Trophoblast cell (in vitro differentiated cells and primary cell): Measurements from ENCODE around the gene OBSCN.

ENCODE experiments used
- DNase-seq, 2 donors: peaks; one replicate each; pipeline ENCODE4 v3.0.0-alpha.2; 2016
- H2AFZ ChIP-seq: 2 replicates; pipeline ENCODE4 v1.6.1; 2013; ENCODE audit warnings: low read length, moderate library complexity, mild to moderate bottlenecking; ENCODE audit not compliant: insufficient read depth, poor library complexity
- H2AK5ac ChIP-seq: 2 replicates; pipeline ENCODE4 v1.6.1; 2013; ENCODE audit warnings: mild to moderate bottlenecking, low read length
- H2BK120ac ChIP-seq: 2 replicates; pipeline ENCODE4 v1.6.1; 2013; ENCODE audit warnings: low read length, mild to moderate bottlenecking, moderate library complexity; ENCODE audit not compliant: insufficient read depth, poor library complexity
- H2BK12ac ChIP-seq: 2 replicates; pipeline ENCODE4 v1.6.1; 2013; ENCODE audit warnings: mild to moderate bottlenecking, low read length, moderate library complexity
- H2BK5ac ChIP-seq: 2 replicates; pipeline ENCODE4 v1.6.1; 2013; ENCODE audit warnings: low read length, low read depth, moderate library complexity, mild to moderate bottlenecking; ENCODE audit not compliant: poor library complexity
- H3K14ac ChIP-seq: 2 replicates; pipeline ENCODE4 v1.6.1; 2013; ENCODE audit warnings: mild to moderate bottlenecking, low read length
- H3K18ac ChIP-seq: 2 replicates; pipeline ENCODE4 v1.6.1; 2013; ENCODE audit warnings: mild to moderate bottlenecking, low read length
- H3K23ac ChIP-seq: 2 replicates; pipeline ENCODE4 v1.6.1; 2013; ENCODE audit warnings: low read length
- H3K27ac ChIP-seq: 2 replicates; pipeline ENCODE4 v1.5.1; 2013; ENCODE audit warnings: low read depth, mild to moderate bottlenecking, inconsistent platforms, low read length, moderate library complexity
- H3K27me3 ChIP-seq: 2 replicates; pipeline ENCODE4 v1.6.1; 2013; ENCODE audit warnings: inconsistent platforms, mild to moderate bottlenecking, low read length, moderate library complexity; ENCODE audit not compliant: insufficient read depth
- H3K36me3 ChIP-seq, 2 experiments: 1 replicate in 1 of 2; 2 replicates in 1 of 2; pipeline ENCODE4 v1.6.1; 2013; ENCODE audit warnings: low read length in 2 of 2, mild to moderate bottlenecking in 2 of 2, moderate library complexity in 1 of 2; ENCODE audit not compliant: insufficient read depth in 2 of 2, control insufficient read depth in 1 of 2
- H3K4ac ChIP-seq: 2 replicates; pipeline ENCODE4 v1.6.1; 2013; ENCODE audit warnings: low read depth, mild to moderate bottlenecking, low read length, moderate library complexity
- H3K4me1 ChIP-seq, 2 experiments: 1 replicate in 1 of 2; 2 replicates in 1 of 2; pipeline ENCODE4 v1.6.1; 2013; ENCODE audit warnings: low read length in 2 of 2, mild to moderate bottlenecking in 2 of 2, moderate library complexity in 1 of 2; ENCODE audit not compliant: insufficient read depth in 2 of 2, control insufficient read depth in 1 of 2
- H3K4me2 ChIP-seq: 2 replicates; pipeline ENCODE4 v1.6.1; 2013; ENCODE audit warnings: inconsistent platforms, mild to moderate bottlenecking, low read length, moderate library complexity
- H3K4me3 ChIP-seq: 2 replicates; pipeline ENCODE4 v1.5.1; 2013; ENCODE audit warnings: mild to moderate bottlenecking, low read depth, low read length, inconsistent platforms
- H3K79me1 ChIP-seq: one replicate; pipeline ENCODE4 v1.6.1; 2013; ENCODE audit warnings: low read length
- H3K79me2 ChIP-seq: 2 replicates; pipeline ENCODE4 v1.6.1; 2013; ENCODE audit warnings: low read length, mild to moderate bottlenecking; ENCODE audit not compliant: control insufficient read depth, insufficient read depth, poor library complexity
- H3K9ac ChIP-seq: 2 replicates; pipeline ENCODE4 v1.6.1; 2013; ENCODE audit warnings: mild to moderate bottlenecking, low read length
- H3K9me3 ChIP-seq: 2 replicates; pipeline ENCODE4 v1.6.1; 2013; ENCODE audit warnings: low read depth, mild to moderate bottlenecking, control low read depth, inconsistent platforms, low read length; ENCODE audit not compliant: insufficient read depth
- H4K12ac ChIP-seq: 2 replicates; pipeline ENCODE4 v1.6.1; 2013; ENCODE audit warnings: low read depth, mild to moderate bottlenecking, low read length, moderate library complexity
- H4K8ac ChIP-seq: 2 replicates; pipeline ENCODE4 v1.6.1; 2013; ENCODE audit warnings: low read depth, mild to moderate bottlenecking, low read length, moderate library complexity
- H4K91ac ChIP-seq: one replicate; pipeline ENCODE4 v1.6.1; 2013; ENCODE audit warnings: low read depth, mild to moderate bottlenecking, low read length, moderate library complexity
- WGBS: extraction: QIAGEN DNeasy Blood & Tissue Kit; methylation state at CpG from one replicate; pipeline ENCODE4 v1.1.7; 2013; ENCODE audit warnings: missing lambda C conversion rate; ENCODE audit not compliant: insufficient read length, insufficient coverage; ENCODE audit errors: extremely low coverage; 5-methylcytosine and 5-hydroxymethylcytosine counted together

OBSCN gene

GRCh38 chr1:228393811-228394570 is 186.1 kb downstream of the OBSCN start:
- no peak overlapping the region for H4K8ac ChIP-seq
- H2BK120ac ChIP-seq = no peak overlapping the region
- H3K4me3 ChIP-seq = no peak overlapping the region
- no peak overlapping the region for H2AK5ac ChIP-seq
- no peak overlapping the region for H3K18ac ChIP-seq
- no peaks in the 10 kb centered on the region for H3K27me3 ChIP-seq
- H4K91ac ChIP-seq = no peak overlapping the region
- no peak for DNase-seq
- no peak overlapping the region for H3K23ac ChIP-seq
- peaks cover 0 to 2% of the 10 kb centered on the region in 2 experiments for H3K4me1 ChIP-seq
- no peak overlapping the region for H3K14ac ChIP-seq
- no peak overlapping the region for H4K12ac ChIP-seq
- no peak overlapping the region for H2AFZ ChIP-seq
- no peak overlapping the region for H2BK5ac ChIP-seq
- H3K9ac ChIP-seq = no peak overlapping the region
- H3K36me3 ChIP-seq = peaks cover 56 to 59% of the 10 kb centered on the region in 2 experiments
- no peaks in the 10 kb centered on the region for H3K79me2 ChIP-seq
- no peaks in the 10 kb centered on the region for H3K79me1 ChIP-seq
- no peaks in the 10 kb centered on the region for H3K9me3 ChIP-seq
- H3K4ac ChIP-seq = no peak overlapping the region
- H3K4me2 ChIP-seq = no peak overlapping the region
- no peak overlapping the region for H2BK12ac ChIP-seq
- no peak overlapping the region for H3K27ac ChIP-seq
- no CpG with 5 or more reads among the region's 9 CpGs for WGBS

- Histone ChIP-seq H3K36me3 (peaks cover 62 to 66% of the 10 kb centered on the region in 2 experiments), H3K27ac (no peak overlapping the region), H3K79me1 (no peaks in the 10 kb centered on the region), H3K27me3 (no peaks in the 10 kb centered on the region), H3K9ac (no peak overlapping the region), H3K4ac (no peak overlapping the region), H3K4me3 (no peak overlapping the region), H2BK12ac (no peak overlapping the region), H3K4me2 (no peak overlapping the region), H3K23ac (no peak overlapping the region), H4K12ac (no peak overlapping the region), H2BK120ac (no peak overlapping the region), H3K14ac (no peak overlapping the region), H4K8ac (no peak overlapping the region), H2BK5ac (no peak overlapping the region), H3K79me2 (no peaks in the 10 kb centered on the region), H3K9me3 (no peaks in the 10 kb centered on the region), H3K18ac (no peak overlapping the region), H2AFZ (no peak overlapping the region), H3K4me1 (peaks cover 0 to 2% of the 10 kb centered on the region in 2 experiments), H4K91ac (no peak overlapping the region), H2AK5ac (no peak overlapping the region)
- no peak for DNase-seq
- WGBS = no CpG with 5 or more reads among the region's 38 CpGs
Measured at GRCh38 chr1:228394571-228395394, 186.9 kb downstream of the OBSCN start.

- H3K27ac ChIP-seq = no peak overlapping the region
- H2BK12ac ChIP-seq = no peak overlapping the region
- H3K79me1 ChIP-seq = no peaks in the 10 kb centered on the region
- no peak for DNase-seq
- H2AFZ ChIP-seq = no peak overlapping the region
- no peak overlapping the region for H3K4me3 ChIP-seq
- no peak overlapping the region for H3K18ac ChIP-seq
- H2BK5ac ChIP-seq = no peak overlapping the region
- H2AK5ac ChIP-seq = no peak overlapping the region
- H3K9ac ChIP-seq = no peak overlapping the region
- H3K27me3 ChIP-seq = no peaks in the 10 kb centered on the region
- H3K23ac ChIP-seq = no peak overlapping the region
- H4K12ac ChIP-seq = no peak overlapping the region
- H4K91ac ChIP-seq = no peak overlapping the region
- H2BK120ac ChIP-seq = no peak overlapping the region
- peaks cover 3% of the 10 kb centered on the region for H3K9me3 ChIP-seq
- no peak overlapping the region for H3K14ac ChIP-seq
- H3K79me2 ChIP-seq = no peaks in the 10 kb centered on the region
- peaks cover 84 to 87% of the 10 kb centered on the region in 2 experiments for H3K36me3 ChIP-seq
- no CpG with 5 or more reads among the region's 21 CpGs for WGBS
- no peak overlapping the region for H4K8ac ChIP-seq
- no peak overlapping the region for H3K4me2 ChIP-seq
- no peak overlapping the region for H3K4ac ChIP-seq
- peaks cover 0 to 2% of the 10 kb centered on the region in 2 experiments for H3K4me1 ChIP-seq
Measured at GRCh38 chr1:228396770-228397662, 189.2 kb downstream of the OBSCN start.

GRCh38 chr1:228397966-228398365 is 190.1 kb downstream of the OBSCN start:
- no peak overlapping the region for H3K27ac ChIP-seq
- H3K4me1 ChIP-seq = peaks cover 0 to 2% of the 10 kb centered on the region in 2 experiments
- no peak overlapping the region for H3K4me3 ChIP-seq
- no peak overlapping the region for H3K18ac ChIP-seq
- H3K14ac ChIP-seq = no peak overlapping the region
- WGBS = no CpG with 5 or more reads among the region's 6 CpGs
- H3K9me3 ChIP-seq = peaks cover 3% of the 10 kb centered on the region
- no peak overlapping the region for H4K12ac ChIP-seq
- no peak overlapping the region for H2AFZ ChIP-seq
- H3K79me1 ChIP-seq = no peaks in the 10 kb centered on the region
- DNase-seq = no peak
- H3K36me3 ChIP-seq = peaks cover 87 to 91% of the 10 kb centered on the region in 2 experiments
- no peak overlapping the region for H2BK120ac ChIP-seq
- no peak overlapping the region for H2BK5ac ChIP-seq
- H4K91ac ChIP-seq = no peak overlapping the region
- no peak overlapping the region for H2BK12ac ChIP-seq
- H4K8ac ChIP-seq = no peak overlapping the region
- no peak overlapping the region for H3K9ac ChIP-seq
- no peak overlapping the region for H3K4ac ChIP-seq
- H2AK5ac ChIP-seq = no peak overlapping the region
- H3K79me2 ChIP-seq = peaks cover under 1% of the 10 kb centered on the region
- no peaks in the 10 kb centered on the region for H3K27me3 ChIP-seq
- H3K23ac ChIP-seq = no peak overlapping the region
- no peak overlapping the region for H3K4me2 ChIP-seq
